Trophoblast cell (in vitro differentiated cells and primary cell): Measurements from ENCODE around the gene UBXN2A. TPM values are rescaled to one million over a fixed set of nuclear protein-coding genes. Genes with fewer than 3 reads are reported as not detected.
A peak's percentile ranks its signal among the peaks of the same experiment; 100 is the strongest.

Source experiments
- DNase-seq, 2 donors: peaks; one replicate each; pipeline ENCODE4 v3.0.0-alpha.2; 2016
- H2AFZ ChIP-seq: 2 replicates; pipeline ENCODE4 v1.6.1; 2013; ENCODE audit warnings: low read length, moderate library complexity, mild to moderate bottlenecking; ENCODE audit not compliant: insufficient read depth, poor library complexity
- H2AK5ac ChIP-seq: 2 replicates; pipeline ENCODE4 v1.6.1; 2013; ENCODE audit warnings: mild to moderate bottlenecking, low read length
- H2BK120ac ChIP-seq: 2 replicates; pipeline ENCODE4 v1.6.1; 2013; ENCODE audit warnings: low read length, mild to moderate bottlenecking, moderate library complexity; ENCODE audit not compliant: insufficient read depth, poor library complexity
- H2BK12ac ChIP-seq: 2 replicates; pipeline ENCODE4 v1.6.1; 2013; ENCODE audit warnings: mild to moderate bottlenecking, low read length, moderate library complexity
- H2BK5ac ChIP-seq: 2 replicates; pipeline ENCODE4 v1.6.1; 2013; ENCODE audit warnings: low read length, low read depth, moderate library complexity, mild to moderate bottlenecking; ENCODE audit not compliant: poor library complexity
- H3K14ac ChIP-seq: 2 replicates; pipeline ENCODE4 v1.6.1; 2013; ENCODE audit warnings: mild to moderate bottlenecking, low read length
- H3K18ac ChIP-seq: 2 replicates; pipeline ENCODE4 v1.6.1; 2013; ENCODE audit warnings: mild to moderate bottlenecking, low read length
- H3K23ac ChIP-seq: 2 replicates; pipeline ENCODE4 v1.6.1; 2013; ENCODE audit warnings: low read length
- H3K27ac ChIP-seq: 2 replicates; pipeline ENCODE4 v1.5.1; 2013; ENCODE audit warnings: low read depth, mild to moderate bottlenecking, inconsistent platforms, low read length, moderate library complexity
- H3K27me3 ChIP-seq: 2 replicates; pipeline ENCODE4 v1.6.1; 2013; ENCODE audit warnings: inconsistent platforms, mild to moderate bottlenecking, low read length, moderate library complexity; ENCODE audit not compliant: insufficient read depth
- H3K36me3 ChIP-seq, 2 experiments: 1 replicate in 1 of 2; 2 replicates in 1 of 2; pipeline ENCODE4 v1.6.1; 2013; ENCODE audit warnings: low read length in 2 of 2, mild to moderate bottlenecking in 2 of 2, moderate library complexity in 1 of 2; ENCODE audit not compliant: insufficient read depth in 2 of 2, control insufficient read depth in 1 of 2
- H3K4ac ChIP-seq: 2 replicates; pipeline ENCODE4 v1.6.1; 2013; ENCODE audit warnings: low read depth, mild to moderate bottlenecking, low read length, moderate library complexity
- H3K4me1 ChIP-seq, 2 experiments: 1 replicate in 1 of 2; 2 replicates in 1 of 2; pipeline ENCODE4 v1.6.1; 2013; ENCODE audit warnings: low read length in 2 of 2, mild to moderate bottlenecking in 2 of 2, moderate library complexity in 1 of 2; ENCODE audit not compliant: insufficient read depth in 2 of 2, control insufficient read depth in 1 of 2
- H3K4me2 ChIP-seq: 2 replicates; pipeline ENCODE4 v1.6.1; 2013; ENCODE audit warnings: inconsistent platforms, mild to moderate bottlenecking, low read length, moderate library complexity
- H3K4me3 ChIP-seq: 2 replicates; pipeline ENCODE4 v1.5.1; 2013; ENCODE audit warnings: mild to moderate bottlenecking, low read depth, low read length, inconsistent platforms
- H3K79me1 ChIP-seq: one replicate; pipeline ENCODE4 v1.6.1; 2013; ENCODE audit warnings: low read length
- H3K79me2 ChIP-seq: 2 replicates; pipeline ENCODE4 v1.6.1; 2013; ENCODE audit warnings: low read length, mild to moderate bottlenecking; ENCODE audit not compliant: control insufficient read depth, insufficient read depth, poor library complexity
- H3K9ac ChIP-seq: 2 replicates; pipeline ENCODE4 v1.6.1; 2013; ENCODE audit warnings: mild to moderate bottlenecking, low read length
- H3K9me3 ChIP-seq: 2 replicates; pipeline ENCODE4 v1.6.1; 2013; ENCODE audit warnings: low read depth, mild to moderate bottlenecking, control low read depth, inconsistent platforms, low read length; ENCODE audit not compliant: insufficient read depth
- H4K12ac ChIP-seq: 2 replicates; pipeline ENCODE4 v1.6.1; 2013; ENCODE audit warnings: low read depth, mild to moderate bottlenecking, low read length, moderate library complexity
- H4K8ac ChIP-seq: 2 replicates; pipeline ENCODE4 v1.6.1; 2013; ENCODE audit warnings: low read depth, mild to moderate bottlenecking, low read length, moderate library complexity
- H4K91ac ChIP-seq: one replicate; pipeline ENCODE4 v1.6.1; 2013; ENCODE audit warnings: low read depth, mild to moderate bottlenecking, low read length, moderate library complexity
- WGBS: extraction: QIAGEN DNeasy Blood & Tissue Kit; methylation state at CpG from one replicate; pipeline ENCODE4 v1.1.7; 2013; ENCODE audit warnings: missing lambda C conversion rate; ENCODE audit not compliant: insufficient read length, insufficient coverage; ENCODE audit errors: extremely low coverage; 5-methylcytosine and 5-hydroxymethylcytosine counted together
- polyA plus RNA-seq: library from polyadenylated mRNA; stranded (reverse); fragments of 200-250 nt; gene quantifications from 2 replicates; pipeline ENCODE4 v1.2.3, GENCODE V29; 2013

Gene UBXN2A, protein sequence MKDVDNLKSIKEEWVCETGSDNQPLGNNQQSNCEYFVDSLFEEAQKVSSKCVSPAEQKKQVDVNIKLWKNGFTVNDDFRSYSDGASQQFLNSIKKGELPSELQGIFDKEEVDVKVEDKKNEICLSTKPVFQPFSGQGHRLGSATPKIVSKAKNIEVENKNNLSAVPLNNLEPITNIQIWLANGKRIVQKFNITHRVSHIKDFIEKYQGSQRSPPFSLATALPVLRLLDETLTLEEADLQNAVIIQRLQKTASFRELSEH
- polyA plus RNA-seq, result 13.0 and 13.5 TPM in 2 replicates

DNA sequence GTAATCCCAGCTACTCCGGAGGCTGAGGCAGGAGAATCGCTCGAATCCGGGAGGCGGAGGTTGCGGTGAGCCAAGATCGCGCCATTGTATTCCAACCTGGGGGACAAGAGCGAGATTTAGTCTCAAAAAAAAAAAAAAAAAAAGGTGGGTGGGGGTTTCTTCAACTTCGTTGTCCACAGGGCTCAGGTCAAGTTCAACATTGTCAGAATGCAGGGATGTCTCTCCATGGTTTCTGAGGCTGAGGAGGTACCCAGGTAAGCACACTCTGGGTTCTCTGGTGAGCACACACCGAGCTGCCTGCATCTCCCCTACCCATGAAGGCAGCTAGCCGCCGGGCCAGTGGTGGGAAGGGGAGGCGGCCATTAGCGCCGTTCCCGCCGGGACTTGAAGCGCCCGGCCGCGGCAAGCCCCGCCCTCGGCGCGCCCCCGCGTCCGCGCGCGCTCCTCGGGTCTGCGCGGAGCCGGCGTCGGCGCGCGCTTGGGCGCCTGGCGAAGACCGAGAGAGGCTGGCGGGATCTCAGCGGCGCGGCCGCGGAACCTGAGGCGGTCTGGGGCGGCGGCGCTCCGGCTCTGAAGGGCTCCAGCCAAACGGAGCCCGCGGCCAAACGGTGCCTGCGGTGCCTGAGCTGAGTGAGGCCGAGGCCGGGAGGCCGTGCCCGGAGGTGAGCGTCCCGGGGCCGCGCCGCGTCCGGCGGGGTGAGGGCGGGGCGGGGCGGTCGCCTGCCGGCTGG, at the start of gene UBXN2A:
Gene UBXN2A (plus strand): TSS at position 477 of the 731 bp plus-strand sequence. CDS start 17,852 bp downstream, outside the sequence.
- H2AK5ac ChIP-seq, result no peak within 1 kb of the TSS
- H3K9me3 ChIP-seq, result no peaks in the 10 kb centered on the region

GRCh38 chr2:23900133-23900532, 40.1 kb upstream of the UBXN2A start:
- H4K12ac ChIP-seq, result no peak overlapping the region
- H2AFZ ChIP-seq, result no peak overlapping the region
- no peak overlapping the region for H2BK5ac ChIP-seq
- H3K9me3 ChIP-seq, result no peaks in the 10 kb centered on the region
- no peak overlapping the region for H3K4me3 ChIP-seq
- no peaks in the 10 kb centered on the region for H3K4me1 ChIP-seq
- H3K4me2 ChIP-seq, result no peak overlapping the region
- H2AK5ac ChIP-seq, result no peak overlapping the region
- no peaks in the 10 kb centered on the region for H3K79me1 ChIP-seq
- H3K27me3 ChIP-seq, result no peaks in the 10 kb centered on the region
- no peak overlapping the region for H3K27ac ChIP-seq
- no peak overlapping the region for H3K23ac ChIP-seq
- no peak for DNase-seq
- no peaks in the 10 kb centered on the region for H3K79me2 ChIP-seq
- no peak overlapping the region for H3K4ac ChIP-seq
- no peak overlapping the region for H3K18ac ChIP-seq
- no peak overlapping the region for H3K14ac ChIP-seq
- H3K9ac ChIP-seq, result no peak overlapping the region
- H2BK12ac ChIP-seq, result no peak overlapping the region
- no peak overlapping the region for H2BK120ac ChIP-seq
- H4K8ac ChIP-seq, result no peak overlapping the region
- no CpG with 5 or more reads among the region's 8 CpGs for WGBS
- no peak overlapping the region for H4K91ac ChIP-seq
- no peaks in the 10 kb centered on the region for H3K36me3 ChIP-seq

More for the DNA sequence above, at the start of gene UBXN2A:
- peak within 1 kb of the TSS; percentile 99 for H2AFZ ChIP-seq
- DNase-seq, result peak; percentile 79 to 94
- no CpG with 5 or more reads among the region's 77 CpGs for WGBS
- H3K23ac ChIP-seq, result no peak within 1 kb of the TSS
- peak within 1 kb of the TSS; percentile 98 for H3K18ac ChIP-seq
- peaks cover 4 to 9% of the 10 kb centered on the region in 2 experiments for H3K4me1 ChIP-seq
- peak within 1 kb of the TSS; percentile 87 for H3K4me3 ChIP-seq
- peaks cover 2 to 7% of the 10 kb centered on the region in 2 experiments for H3K36me3 ChIP-seq
- H3K14ac ChIP-seq, result peak within 1 kb of the TSS; percentile 96
- H3K79me2 ChIP-seq, result peaks cover 8% of the 10 kb centered on the region
- H4K8ac ChIP-seq, result peak within 1 kb of the TSS; percentile 99
- H3K27ac ChIP-seq, result peak within 1 kb of the TSS; percentile 97
- H4K91ac ChIP-seq, result peak within 1 kb of the TSS; percentile 91
- H2BK120ac ChIP-seq, result peak within 1 kb of the TSS; percentile 89
- peak within 1 kb of the TSS; percentile 94 for H3K9ac ChIP-seq
- H2BK12ac ChIP-seq, result no peak within 1 kb of the TSS
- no peaks in the 10 kb centered on the region for H3K27me3 ChIP-seq
- H2BK5ac ChIP-seq, result peak within 1 kb of the TSS; percentile 87
- peak within 1 kb of the TSS; percentile 97 for H4K12ac ChIP-seq
- peak within 1 kb of the TSS; percentile 93 for H3K4ac ChIP-seq
- H3K79me1 ChIP-seq, result peaks cover 8% of the 10 kb centered on the region
- H3K4me2 ChIP-seq, result peak within 1 kb of the TSS; percentile 71

DNA sequence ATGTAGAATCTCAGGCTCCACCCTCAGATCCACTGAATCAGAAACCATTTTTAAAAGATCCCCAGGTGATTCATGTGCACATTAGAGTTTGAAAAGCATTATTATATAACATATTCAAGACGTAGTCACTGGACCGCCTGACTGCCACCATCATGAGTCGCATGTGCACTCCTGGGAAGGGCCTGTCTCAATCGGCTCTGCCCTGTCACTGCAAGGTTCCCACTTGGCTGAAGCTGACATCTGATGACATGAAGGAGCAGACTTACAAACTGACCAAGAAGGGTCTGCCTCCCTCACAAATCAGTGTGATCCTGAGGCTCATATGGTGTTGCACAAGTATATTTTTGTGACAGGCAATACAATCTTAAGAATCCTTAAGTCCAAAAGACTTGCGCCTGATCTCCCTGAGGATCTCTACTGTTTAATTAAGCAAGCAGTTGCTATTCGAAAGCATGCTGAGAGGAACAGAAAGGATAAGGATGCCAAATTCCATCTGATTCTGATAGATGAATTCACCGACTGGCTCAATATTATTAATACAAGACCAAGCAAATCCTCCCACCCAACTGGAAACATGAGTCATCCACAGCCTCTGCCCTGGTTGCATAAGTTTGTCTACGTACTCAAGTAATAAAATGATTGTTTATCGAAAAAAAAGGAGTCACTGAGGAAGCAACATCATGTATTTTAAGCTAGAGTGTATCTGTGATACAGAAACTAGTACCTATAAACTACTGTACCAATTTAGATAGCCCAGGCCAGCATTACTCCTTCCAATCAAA, 39.5 kb upstream of the UBXN2A start:
- no peak overlapping the region for H2BK12ac ChIP-seq
- no peak overlapping the region for H4K91ac ChIP-seq
- H3K4me2 ChIP-seq, result no peak overlapping the region
- H3K79me1 ChIP-seq, result no peaks in the 10 kb centered on the region
- H3K36me3 ChIP-seq, result no peaks in the 10 kb centered on the region
- no peak overlapping the region for H3K14ac ChIP-seq
- H2AFZ ChIP-seq, result no peak overlapping the region
- H3K23ac ChIP-seq, result no peak overlapping the region
- no peak overlapping the region for H3K4me3 ChIP-seq
- no peak overlapping the region for H4K12ac ChIP-seq
- no CpG with 5 or more reads among the region's 9 CpGs for WGBS
- no peak overlapping the region for H4K8ac ChIP-seq
- no peak overlapping the region for H3K18ac ChIP-seq
- H3K4me1 ChIP-seq, result no peaks in the 10 kb centered on the region
- H2AK5ac ChIP-seq, result no peak overlapping the region
- no peaks in the 10 kb centered on the region for H3K9me3 ChIP-seq
- no peak overlapping the region for H2BK5ac ChIP-seq
- H3K4ac ChIP-seq, result no peak overlapping the region
- H3K9ac ChIP-seq, result no peak overlapping the region
- DNase-seq, result peak; percentile 1 to 34
- H3K79me2 ChIP-seq, result no peaks in the 10 kb centered on the region
- no peak overlapping the region for H3K27ac ChIP-seq
- H3K27me3 ChIP-seq, result no peaks in the 10 kb centered on the region
- H2BK120ac ChIP-seq, result no peak overlapping the region
